Thymus (tissue), 11 donors: Measurements from ENCODE around the gene CSNK1D. TPM values are rescaled to one million over a fixed set of nuclear protein-coding genes. Genes with fewer than 3 reads are reported as not detected.

Experiments
- DNase-seq, 9 donors: peaks; one replicate each; pipeline ENCODE4 v3.0.0-alpha.2; 2013; ENCODE audit warnings: low spot score in 9 of 9, low read depth in 6 of 9, missing footprints in 1 of 9
- H3K27ac ChIP-seq, 2 donors: one replicate each; pipeline ENCODE4 v1.5.1; 2013; ENCODE audit warnings: control low read depth in 1 of 2, low read depth in 1 of 2, low read length in 1 of 2, mild to moderate bottlenecking in 1 of 2, moderate library complexity in 1 of 2
- H3K27me3 ChIP-seq, 2 donors: one replicate each; pipeline ENCODE4 v1.5.1; 2013; ENCODE audit warnings: low read length in 1 of 2; ENCODE audit not compliant: control insufficient read depth in 2 of 2, insufficient read depth in 1 of 2
- H3K36me3 ChIP-seq, 2 donors: one replicate each; pipeline ENCODE4 v1.5.1; 2013; ENCODE audit warnings: low read length in 1 of 2, mild to moderate bottlenecking in 1 of 2, moderate library complexity in 1 of 2; ENCODE audit not compliant: control insufficient read depth in 2 of 2, insufficient read depth in 2 of 2
- H3K4me1 ChIP-seq, 2 donors: one replicate each; pipeline ENCODE4 v1.5.1; 2013; ENCODE audit warnings: low read length in 2 of 2; ENCODE audit not compliant: control insufficient read depth in 2 of 2, insufficient read depth in 2 of 2
- H3K4me3 ChIP-seq, 2 donors: one replicate each; pipeline ENCODE4 v1.5.1; 2013; ENCODE audit warnings: low read length in 2 of 2, control low read depth in 1 of 2, mild to moderate bottlenecking in 1 of 2
- H3K9me3 ChIP-seq, 2 donors: one replicate each; pipeline ENCODE4 v1.5.1; 2013; ENCODE audit warnings: low read length in 1 of 2, mild to moderate bottlenecking in 1 of 2; ENCODE audit not compliant: control insufficient read depth in 2 of 2, insufficient read depth in 1 of 2
- WGBS: extraction: QIAGEN DNeasy Blood & Tissue Kit; methylation state at CpG from one replicate; pipeline ENCODE4 v1.1.7; 2013; 5-methylcytosine and 5-hydroxymethylcytosine counted together
- polyA plus RNA-seq: library from polyadenylated mRNA; stranded (reverse); fragments of 200-250 nt; gene quantifications from one replicate; pipeline ENCODE4 v1.2.3, GENCODE V29; 2013
- total RNA-seq: library from RNA; stranded (reverse); fragments of 120-200 nt; gene quantifications from one replicate; pipeline ENCODE4 v1.2.4, GENCODE V29; 2013
- donor health status: healthy.

CSNK1D gene
- total and polyA plus RNA-seq, 2 donors: 16.2 to 113 TPM

DNA sequence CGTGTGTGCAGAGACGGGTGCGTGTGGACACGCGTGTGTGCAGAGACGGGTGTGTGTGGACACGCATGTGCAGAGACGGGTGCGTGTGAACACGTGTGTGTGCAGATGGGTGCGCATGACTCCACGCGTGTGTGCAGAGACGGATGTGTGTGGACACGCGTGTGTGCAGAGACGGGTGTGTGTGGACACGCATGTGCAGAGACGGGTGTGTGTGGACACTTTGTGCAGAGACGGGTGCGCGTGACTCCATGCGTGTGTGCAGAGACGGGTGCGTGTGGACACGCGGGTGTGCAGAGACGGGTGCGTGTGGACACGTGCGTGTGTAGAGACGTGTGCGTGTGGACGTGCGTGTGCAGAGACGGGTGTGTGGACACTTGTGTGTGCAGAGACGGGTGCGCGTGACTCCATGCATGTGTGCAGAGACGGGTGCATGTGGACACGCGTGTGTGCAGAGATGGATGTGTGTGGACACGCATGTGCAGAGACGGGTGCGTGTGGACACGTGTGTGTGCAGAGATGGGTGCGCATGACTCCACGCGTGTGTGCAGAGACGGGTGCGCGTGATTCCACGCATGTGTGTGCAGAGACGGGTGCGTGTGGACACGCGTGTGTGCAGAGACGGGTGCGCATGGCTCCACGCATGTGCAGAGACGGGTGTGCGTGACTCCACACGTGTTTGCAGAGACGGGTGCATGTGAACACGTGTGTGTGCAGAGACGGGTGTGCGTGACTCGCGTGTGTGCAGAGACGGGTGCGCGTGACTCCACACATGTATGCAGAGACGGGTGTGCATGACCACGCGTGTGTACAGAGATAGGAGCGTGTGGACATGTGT lies 45.5 kb upstream of the CSNK1D start:
- Histone ChIP-seq H3K9me3 (peaks cover 0 to 16% of the 10 kb centered on the region in 2 donors), H3K27ac (no peak overlapping the region), H3K4me1 (peaks cover 18 to 52% of the 10 kb centered on the region in 2 donors), H3K4me3 (no peak overlapping the region), H3K36me3 (peaks cover 12% of the 10 kb centered on the region in 2 donors), H3K27me3 (peaks cover 0 to 29% of the 10 kb centered on the region in 2 donors)
- DNase-seq: no peak
- WGBS: 97% methylated on average over 76 of the region's 76 CpGs

DNA sequence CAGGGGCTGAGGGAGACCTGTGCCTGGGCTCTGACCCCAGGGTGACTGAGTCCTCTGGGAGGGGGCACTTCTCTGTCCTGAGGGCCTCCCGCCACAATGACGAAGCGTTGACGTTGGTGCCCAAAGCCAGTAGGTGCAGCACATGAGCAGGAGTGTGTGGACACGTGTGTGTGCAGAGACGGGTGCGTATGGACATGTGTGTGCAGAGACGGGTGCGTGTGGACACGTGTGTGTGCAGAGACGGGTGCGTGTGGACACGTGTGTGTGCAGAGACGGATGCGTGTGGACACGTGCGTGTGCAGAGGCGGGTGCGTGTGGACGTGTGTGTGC lies 44.6 kb upstream of the CSNK1D start:
- Histone ChIP-seq H3K4me3 (no peak overlapping the region), H3K36me3 (peaks cover 14 to 15% of the 10 kb centered on the region in 2 donors), H3K27ac (no peak overlapping the region), H3K4me1 (peaks cover 18 to 54% of the 10 kb centered on the region in 2 donors), H3K9me3 (peaks cover 0 to 16% of the 10 kb centered on the region in 2 donors), H3K27me3 (peaks cover 0 to 29% of the 10 kb centered on the region in 2 donors)
- 97% methylated on average over 20 of the region's 20 CpGs for WGBS
- no peak for DNase-seq

DNA sequence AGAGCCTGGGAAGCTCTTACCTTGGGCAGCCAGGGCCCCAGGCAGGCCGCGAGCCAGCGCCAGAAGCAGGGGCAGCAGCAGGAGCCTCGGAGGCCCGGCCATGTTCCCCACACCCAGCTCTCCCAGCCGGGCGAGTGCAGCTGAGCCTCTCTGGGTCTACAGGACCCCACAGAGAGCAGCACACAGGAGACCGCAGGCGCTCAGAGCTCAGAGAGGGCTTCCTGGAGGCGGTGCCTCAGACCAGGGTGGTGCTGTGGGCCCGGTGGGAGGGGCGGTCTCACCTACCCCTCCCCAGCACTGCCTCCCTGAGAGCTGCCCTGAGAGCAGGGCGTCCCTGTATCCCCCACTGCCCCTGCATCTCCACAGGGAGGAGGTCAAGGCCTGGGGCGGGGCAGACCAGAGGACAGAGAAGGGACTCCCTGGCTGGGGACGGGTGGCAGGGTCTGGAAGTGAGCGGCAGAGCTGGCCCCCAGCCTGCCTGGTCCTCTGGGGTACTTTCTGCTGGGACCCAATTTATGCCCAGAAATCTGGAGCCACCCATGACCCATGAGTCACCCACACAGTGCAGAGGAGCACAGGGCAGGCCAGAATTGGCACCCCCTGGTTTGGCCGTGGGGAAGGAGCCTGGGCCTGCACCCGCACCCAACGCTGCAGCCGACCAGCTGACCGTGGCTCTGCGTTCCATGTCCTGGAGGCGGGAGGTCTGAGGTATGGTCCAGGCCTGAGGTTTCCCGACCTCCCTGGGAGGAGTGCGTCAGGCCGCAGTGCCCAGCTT lies 44.1 kb upstream of the CSNK1D start, which contains the start of gene CD7:
Gene CD7 (minus strand): TSS at position 215 of the 775 bp plus-strand sequence. CDS start 113 bp downstream, at position 102.
- peak in 4 of 9 donors; percentile 81 to 93 (median 84) for DNase-seq
- Histone ChIP-seq H3K4me3 (peak within 1 kb of the TSS; percentile 65 to 83), H3K9me3 (peaks cover 0 to 16% of the 10 kb centered on the region in 2 donors), H3K4me1 (peaks cover 18 to 54% of the 10 kb centered on the region in 2 donors), H3K36me3 (peaks cover 14 to 15% of the 10 kb centered on the region in 2 donors), H3K27ac (peak within 1 kb of the TSS; percentile 86 to 93), H3K27me3 (peaks cover 0 to 29% of the 10 kb centered on the region in 2 donors)
- 49% methylated on average over 26 of the region's 26 CpGs for WGBS

DNA sequence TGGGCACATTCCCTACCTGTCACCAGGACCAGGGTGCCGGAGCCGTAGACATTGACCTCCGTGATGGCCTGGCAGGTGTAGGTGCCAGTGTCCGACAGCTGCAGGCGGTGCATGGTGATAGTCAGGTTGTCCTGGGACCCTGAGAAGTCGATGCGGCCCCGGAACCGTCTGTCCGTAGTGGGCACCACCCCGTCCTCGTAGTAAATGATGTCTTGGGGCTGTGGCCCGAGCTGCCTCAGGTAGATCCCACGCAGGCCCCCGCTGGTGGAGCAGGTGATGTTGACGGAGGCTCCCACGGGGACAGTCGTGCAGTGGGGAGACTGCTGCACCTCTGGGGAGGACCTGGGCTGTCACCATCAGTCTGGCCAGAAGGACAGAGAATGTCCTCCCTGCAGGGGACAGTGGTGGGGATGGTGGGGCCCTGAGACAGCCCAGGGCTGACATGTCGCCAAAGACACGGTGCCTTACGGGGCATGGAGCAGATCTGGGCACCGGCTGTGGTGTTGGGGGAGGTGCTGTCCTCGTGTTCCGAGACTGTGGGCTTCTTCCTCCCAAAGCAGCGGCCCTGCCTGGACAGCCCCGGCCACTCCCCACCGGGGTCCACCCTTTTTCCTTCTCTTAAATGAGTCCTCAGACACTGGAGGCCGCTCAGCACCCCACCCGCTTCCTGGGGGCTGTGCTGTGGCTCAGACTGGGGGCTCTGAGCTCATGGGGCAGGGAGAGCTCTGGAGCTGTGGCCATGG lies 43.3 kb upstream of the CSNK1D start:
- Histone ChIP-seq H3K27ac (peak overlapping the region; percentile 86 to 93), H3K9me3 (peaks cover 0 to 16% of the 10 kb centered on the region in 2 donors), H3K27me3 (peaks cover 0 to 24% of the 10 kb centered on the region in 2 donors), H3K4me3 (peak overlapping the region; percentile 65 to 83), H3K4me1 (peaks cover 18 to 50% of the 10 kb centered on the region in 2 donors), H3K36me3 (peaks cover 14 to 15% of the 10 kb centered on the region in 2 donors)
- DNase-seq: no peak
- WGBS: 38% methylated on average over 29 of the region's 29 CpGs

DNA sequence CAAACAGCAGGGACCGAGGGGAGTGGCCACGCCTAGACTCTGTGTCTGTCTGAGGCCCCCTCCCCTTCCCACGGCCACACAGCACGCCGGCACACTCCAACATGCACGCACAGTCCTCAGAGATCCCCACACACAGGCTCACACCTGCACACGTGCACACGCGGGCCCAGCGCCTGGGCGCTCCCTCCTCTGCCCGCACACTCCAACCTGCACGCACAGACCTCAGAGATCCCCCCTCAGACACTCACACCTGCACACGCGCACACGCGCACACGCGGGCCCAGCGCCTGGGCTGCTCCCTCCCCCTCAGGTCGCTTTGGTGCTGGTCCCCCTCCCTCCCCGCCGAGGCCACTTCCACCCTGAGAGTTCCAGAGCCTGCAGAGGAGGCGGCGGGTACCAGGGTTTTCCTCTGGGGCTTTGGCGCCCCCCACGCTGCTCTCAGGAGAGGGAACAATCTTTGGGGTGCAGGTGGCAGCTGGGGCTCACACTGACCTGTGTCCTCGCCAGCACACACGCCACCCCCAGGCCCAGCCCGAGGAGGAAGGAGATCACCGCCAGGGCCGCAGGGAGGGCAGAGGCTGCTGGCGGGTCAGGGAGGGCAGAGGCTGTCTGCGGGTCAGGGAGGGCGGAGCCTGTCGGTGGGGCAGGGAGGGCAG lies 42.3 kb upstream of the CSNK1D start:
- H3K36me3 ChIP-seq: peaks cover 14 to 15% of the 10 kb centered on the region in 2 donors
- peak in 4 of 9 donors; percentile 72 to 88 (median 75) for DNase-seq
- peak overlapping the region; percentile 65 to 83 for H3K4me3 ChIP-seq
- peak overlapping the region; percentile 30 to 71 for H3K27ac ChIP-seq
- peaks cover 0 to 20% of the 10 kb centered on the region in 2 donors for H3K27me3 ChIP-seq
- WGBS: 3% methylated on average over 36 of the region's 36 CpGs
- peaks cover 0 to 16% of the 10 kb centered on the region in 2 donors for H3K9me3 ChIP-seq
- peaks cover 18 to 46% of the 10 kb centered on the region in 2 donors for H3K4me1 ChIP-seq

DNA sequence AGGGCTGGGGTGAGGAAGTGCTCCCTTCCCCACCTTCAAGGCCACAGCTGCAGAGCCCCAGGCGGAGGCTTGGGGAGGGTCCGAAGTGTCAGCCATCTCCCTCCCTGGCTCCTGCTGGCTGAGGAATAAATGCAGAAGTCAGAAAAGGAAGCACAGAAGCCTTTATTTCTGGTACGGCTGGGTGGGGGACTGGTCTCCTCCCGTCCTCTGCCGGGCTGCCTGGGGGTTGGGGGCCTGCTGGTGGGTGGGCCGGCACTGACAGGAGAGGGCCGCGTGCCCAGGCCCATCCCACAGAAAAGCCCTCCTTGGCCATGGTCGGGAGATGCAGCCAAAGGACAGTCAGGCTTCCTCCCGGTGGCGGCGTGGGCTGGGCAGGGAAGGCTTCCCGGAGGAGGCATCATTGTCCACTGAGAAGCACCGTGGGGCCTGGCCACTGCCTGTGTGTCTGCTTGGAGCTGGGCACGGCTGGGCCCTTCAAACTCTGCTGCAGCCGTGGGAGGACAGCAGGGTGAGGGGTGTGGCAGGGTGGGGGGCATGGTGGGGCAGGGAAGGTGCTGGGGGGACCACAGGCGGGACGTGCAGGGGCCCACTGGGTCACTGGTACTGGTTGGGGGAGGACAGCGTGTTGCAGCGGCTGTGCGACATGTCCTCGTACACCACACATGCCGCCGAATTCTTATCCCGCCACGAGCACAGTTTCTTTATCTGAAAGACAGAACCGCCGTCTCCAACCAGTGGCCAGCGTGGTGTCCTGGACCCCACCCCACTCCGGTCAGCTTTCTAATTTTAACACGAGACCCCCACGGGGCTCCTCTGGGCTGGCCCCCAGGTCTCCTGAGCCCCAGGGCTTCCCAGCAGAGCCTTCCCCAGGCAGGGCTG lies 41.5 kb upstream of the CSNK1D start:
- Histone ChIP-seq H3K27me3 (peaks cover 0 to 17% of the 10 kb centered on the region in 2 donors), H3K27ac (peak overlapping the region; percentile 30 to 71), H3K4me3 (peak overlapping the region; percentile 65 to 83), H3K36me3 (peaks cover 14 to 15% of the 10 kb centered on the region in 2 donors), H3K4me1 (peaks cover 18 to 42% of the 10 kb centered on the region in 2 donors), H3K9me3 (peaks cover 0 to 16% of the 10 kb centered on the region in 2 donors)
- no peak for DNase-seq
- 39% methylated on average over 32 of the region's 32 CpGs for WGBS

DNA sequence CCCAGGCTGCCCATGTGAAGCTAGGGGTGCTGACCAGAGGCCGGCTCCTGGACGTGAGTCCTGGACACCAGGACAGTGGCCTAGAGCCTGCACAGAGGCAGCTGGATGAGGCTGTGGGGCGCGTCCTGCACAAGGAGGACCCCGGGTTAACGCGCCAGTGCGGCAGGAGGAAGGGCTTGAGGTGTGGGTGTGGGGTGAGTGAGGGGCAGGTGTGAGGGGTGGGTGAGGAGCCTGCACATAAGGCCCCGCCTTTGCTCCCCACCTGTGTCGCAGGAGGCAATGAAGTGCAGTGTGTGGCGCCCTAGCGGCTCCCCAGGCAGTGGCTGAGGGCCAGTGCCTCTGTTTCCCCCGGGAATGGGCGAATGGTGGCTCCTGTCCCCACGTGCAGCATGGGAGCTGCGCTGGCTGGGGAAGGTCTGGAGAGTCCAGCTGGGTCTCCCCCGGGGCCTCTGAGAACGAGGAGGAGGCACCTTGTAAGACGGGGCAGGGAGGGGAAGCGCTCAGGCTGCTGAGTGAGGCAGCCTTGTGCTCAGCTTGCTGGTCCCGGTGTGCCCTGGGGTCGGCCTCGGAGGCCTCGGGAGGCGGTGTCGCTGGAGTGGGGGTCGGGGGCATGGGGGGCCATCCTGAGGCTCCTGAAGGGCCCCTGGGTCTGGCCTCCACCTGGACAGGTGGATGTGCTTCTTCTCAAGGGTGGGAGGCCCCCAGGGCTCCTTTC lies 40.7 kb upstream of the CSNK1D start:
- 76% methylated on average over 27 of the region's 27 CpGs for WGBS
- peak overlapping the region in 1 of 2 donors; percentile 1 for H3K27ac ChIP-seq
- DNase-seq: no peak

More for the DNA sequence above, 40.7 kb upstream of the CSNK1D start:
- Histone ChIP-seq H3K36me3 (peaks cover 14 to 15% of the 10 kb centered on the region in 2 donors), H3K27me3 (peaks cover 0 to 16% of the 10 kb centered on the region in 2 donors), H3K4me3 (no peak overlapping the region), H3K4me1 (peaks cover 18 to 42% of the 10 kb centered on the region in 2 donors), H3K9me3 (peaks cover 0 to 8% of the 10 kb centered on the region in 2 donors)
